Subcutaneous adipose tissue (tissue), 4 donors: ENCODE data around the gene PRICKLE1. TPM values are rescaled to one million over a fixed set of nuclear protein-coding genes. Genes with fewer than 3 reads are reported as not detected.

Experiments used
- total RNA-seq, 4 donors: library from RNA; depleted of rRNA; stranded (reverse); fragments of >200 nt; gene quantifications; one replicate each; pipeline ENCODE4 v1.1.0, GENCODE V29; 2016
- TF ChIP-seq, protein P1 (sequence below): fragments of 450-650 bp; IDR thresholded peaks from one replicate; pipeline ENCODE4 v1.5.1; 2016; ENCODE audit warnings: low read depth, mild to moderate bottlenecking, control low read depth, antibody characterized with exemption, moderate library complexity

PRICKLE1 gene
- total RNA-seq, 4 donors from 2014 or later = 4.8 to 8.0 (median 5.9) TPM

DNA sequence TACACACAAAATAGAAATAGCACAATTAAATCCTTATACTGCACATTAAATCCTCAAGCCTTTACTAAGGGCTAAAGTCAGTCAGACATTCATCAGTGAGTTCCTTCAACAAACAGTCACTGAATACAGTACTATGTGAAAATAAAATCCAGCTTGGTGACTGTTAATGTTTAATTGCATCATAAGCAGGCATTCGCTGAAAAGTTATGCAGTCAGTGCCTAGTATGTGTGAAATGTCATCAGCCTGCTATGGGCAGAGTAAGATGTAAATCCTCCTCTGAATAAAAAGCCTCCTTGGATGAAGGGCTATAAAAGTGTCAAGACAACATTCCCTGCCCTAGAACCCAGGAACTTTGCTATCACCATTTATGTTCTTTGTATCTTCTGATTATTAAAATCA lies 116.4 kb downstream of the PRICKLE1 start:
- TF ChIP-seq, protein P1, sequence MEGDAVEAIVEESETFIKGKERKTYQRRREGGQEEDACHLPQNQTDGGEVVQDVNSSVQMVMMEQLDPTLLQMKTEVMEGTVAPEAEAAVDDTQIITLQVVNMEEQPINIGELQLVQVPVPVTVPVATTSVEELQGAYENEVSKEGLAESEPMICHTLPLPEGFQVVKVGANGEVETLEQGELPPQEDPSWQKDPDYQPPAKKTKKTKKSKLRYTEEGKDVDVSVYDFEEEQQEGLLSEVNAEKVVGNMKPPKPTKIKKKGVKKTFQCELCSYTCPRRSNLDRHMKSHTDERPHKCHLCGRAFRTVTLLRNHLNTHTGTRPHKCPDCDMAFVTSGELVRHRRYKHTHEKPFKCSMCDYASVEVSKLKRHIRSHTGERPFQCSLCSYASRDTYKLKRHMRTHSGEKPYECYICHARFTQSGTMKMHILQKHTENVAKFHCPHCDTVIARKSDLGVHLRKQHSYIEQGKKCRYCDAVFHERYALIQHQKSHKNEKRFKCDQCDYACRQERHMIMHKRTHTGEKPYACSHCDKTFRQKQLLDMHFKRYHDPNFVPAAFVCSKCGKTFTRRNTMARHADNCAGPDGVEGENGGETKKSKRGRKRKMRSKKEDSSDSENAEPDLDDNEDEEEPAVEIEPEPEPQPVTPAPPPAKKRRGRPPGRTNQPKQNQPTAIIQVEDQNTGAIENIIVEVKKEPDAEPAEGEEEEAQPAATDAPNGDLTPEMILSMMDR = no peak

DNA sequence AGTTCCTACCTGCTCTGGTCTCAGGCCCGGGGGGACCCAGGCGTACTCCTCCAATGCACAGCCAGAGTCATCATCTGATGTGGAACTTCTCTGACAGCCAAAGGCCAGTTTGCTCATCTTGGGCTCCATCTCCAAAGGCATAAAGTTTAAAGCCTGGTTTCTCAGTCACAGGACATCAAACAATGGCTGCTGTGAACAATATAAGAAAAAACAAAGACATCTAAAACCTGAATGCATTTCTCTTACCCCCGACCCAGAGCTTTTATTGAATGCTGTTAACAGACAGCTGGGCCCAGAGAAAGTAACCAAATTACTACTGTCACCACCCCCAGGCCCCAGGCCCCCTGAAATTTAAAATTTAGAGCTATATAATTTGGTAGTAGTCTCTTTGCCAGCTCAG lies 117.2 kb downstream of the PRICKLE1 start:
- TF ChIP-seq, protein P1 = no peak

DNA sequence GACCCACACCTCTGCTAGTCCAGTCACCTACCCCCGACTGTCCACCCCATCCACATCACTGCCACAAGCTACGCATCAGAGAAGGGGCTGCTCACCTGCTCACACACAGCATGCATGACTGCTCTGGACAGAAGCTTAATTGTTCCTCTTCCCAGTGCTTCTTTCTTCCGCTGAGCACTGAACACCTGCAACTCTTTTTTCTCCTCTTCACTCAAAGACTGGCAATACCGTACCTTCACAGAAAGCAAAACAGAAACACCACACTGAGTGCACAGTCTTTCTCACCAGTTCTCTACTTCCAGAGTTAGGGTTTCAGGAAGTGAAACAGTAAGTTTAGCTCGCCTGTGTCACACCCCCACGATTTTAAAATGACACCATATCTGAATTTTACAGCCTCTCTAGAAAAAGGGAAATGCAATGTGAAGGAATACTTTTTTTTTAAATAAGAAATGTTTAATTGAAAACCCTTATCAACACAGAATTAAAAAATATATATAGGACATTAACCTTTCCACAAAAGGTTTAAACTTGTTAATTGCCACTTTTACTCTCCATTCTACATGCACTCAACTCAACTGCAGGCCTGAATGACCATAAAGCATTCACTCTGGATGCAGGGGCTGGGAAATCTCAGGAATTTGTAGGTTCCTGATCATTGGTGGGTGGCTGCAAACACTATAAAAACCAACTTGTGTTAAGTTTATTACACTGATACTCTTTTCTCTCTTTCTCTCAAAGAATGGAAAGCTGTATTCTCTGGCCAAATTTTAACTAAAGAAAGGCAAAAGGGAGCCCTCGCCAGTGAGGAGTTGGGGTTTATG lies 120.0 kb downstream of the PRICKLE1 start:
- TF ChIP-seq, protein P1 = no peak

DNA sequence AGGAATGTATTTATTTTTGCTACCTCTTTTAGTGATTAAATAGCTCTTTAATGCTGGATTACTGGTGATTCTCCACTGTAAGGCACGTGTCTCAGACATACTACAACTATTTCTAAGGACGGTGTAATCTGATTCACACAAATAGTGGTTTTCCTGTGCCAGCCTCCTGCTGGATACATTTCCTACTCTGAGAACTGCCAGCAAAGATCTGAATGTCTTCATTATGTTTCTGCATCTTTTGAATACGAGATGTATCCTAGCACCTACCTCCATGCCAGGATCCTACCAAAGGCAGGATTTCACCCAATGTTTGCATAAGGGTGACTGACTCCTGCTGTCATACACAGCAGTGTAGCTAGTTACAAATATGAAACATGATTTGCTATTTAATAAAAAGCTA lies 120.6 kb downstream of the PRICKLE1 start:
- TF ChIP-seq, protein P1 = no peak

DNA sequence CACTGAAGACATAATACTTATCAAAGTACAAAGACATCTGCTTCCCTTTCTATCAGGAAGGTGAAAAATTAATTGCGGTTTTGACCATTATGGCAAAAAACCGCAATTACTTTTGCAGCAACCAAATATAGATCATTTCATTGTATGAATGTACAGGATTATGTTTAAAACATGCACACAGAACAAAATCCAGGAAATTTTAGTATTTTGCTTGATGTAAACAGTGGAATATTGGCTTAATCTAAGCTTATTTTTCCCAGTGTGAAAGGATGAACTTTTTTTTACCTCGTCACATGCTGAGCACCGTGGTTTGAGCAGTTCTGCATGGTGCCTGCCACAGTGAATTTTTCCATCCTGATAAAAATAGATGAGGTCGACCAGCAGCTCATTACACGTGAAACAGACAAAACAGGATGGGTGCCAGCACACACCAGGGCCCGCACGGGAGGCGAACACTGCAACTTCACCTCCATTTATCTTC lies 121.2 kb downstream of the PRICKLE1 start:
- TF ChIP-seq, protein P1 = no peak

DNA sequence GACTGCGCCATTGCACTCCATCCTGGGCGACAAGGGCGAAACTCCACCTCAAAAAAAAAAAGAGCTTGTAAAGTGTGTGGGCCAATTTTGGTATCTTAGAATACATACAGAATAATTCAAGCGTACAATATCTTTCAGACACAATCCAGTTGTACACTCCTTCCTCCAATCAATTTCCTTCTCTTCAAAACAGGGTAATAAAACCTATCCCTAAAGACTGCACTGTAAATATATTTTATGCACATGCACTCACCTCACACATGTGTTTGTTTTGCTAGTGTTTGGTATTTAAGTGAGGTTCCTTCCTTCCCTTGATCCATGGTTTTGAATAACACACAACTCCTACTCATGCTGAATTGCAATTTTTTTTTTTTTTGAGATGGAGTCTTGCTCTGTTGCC lies 125.9 kb downstream of the PRICKLE1 start:
- TF ChIP-seq, protein P1 = no peak

DNA sequence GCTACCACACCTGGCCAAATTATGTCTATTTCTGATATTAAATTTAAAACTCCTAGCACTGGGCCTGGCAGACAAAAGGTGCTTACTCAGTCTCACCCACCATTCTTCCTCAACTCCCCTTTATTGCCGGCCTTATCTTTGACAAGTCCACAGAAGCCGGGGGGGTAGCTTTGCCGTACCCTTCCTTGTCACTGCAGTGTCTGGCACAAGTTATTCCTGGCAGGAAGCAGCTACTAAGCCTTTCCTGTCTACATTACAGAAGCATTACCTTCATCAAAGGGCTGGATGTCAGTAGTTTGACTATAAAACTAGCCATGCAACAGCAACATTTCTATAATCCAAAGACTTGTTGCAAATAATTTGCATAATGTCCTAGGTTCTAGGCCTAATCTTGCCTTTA lies 127.1 kb downstream of the PRICKLE1 start:
- TF ChIP-seq, protein P1 = no peak
